AG09309 (cell line): ENCODE results near the gene EPN2.
A peak's percentile ranks its signal among the peaks of the same experiment; 100 is the strongest.

Experiments
- DNase-seq: peaks from one replicate; pipeline ENCODE4 v3.0.0-alpha.2; 2010; ENCODE audit warnings: low read depth
- H3K4me3 ChIP-seq: 2 replicates; pipeline ENCODE4 v1.5.1; 2011; ENCODE audit warnings: mild to moderate bottlenecking, low read depth, low read length, moderate library complexity; ENCODE audit not compliant: control insufficient read depth
- TF ChIP-seq, protein P1 (sequence below): IDR thresholded peaks from 2 replicates; pipeline ENCODE4 v1.5.1; 2011; ENCODE audit warnings: mild to moderate bottlenecking, low read depth, low read length, inconsistent platforms; ENCODE audit not compliant: insufficient read depth, control insufficient read depth; ENCODE audit errors: missing control alignments

Gene EPN2

DNA sequence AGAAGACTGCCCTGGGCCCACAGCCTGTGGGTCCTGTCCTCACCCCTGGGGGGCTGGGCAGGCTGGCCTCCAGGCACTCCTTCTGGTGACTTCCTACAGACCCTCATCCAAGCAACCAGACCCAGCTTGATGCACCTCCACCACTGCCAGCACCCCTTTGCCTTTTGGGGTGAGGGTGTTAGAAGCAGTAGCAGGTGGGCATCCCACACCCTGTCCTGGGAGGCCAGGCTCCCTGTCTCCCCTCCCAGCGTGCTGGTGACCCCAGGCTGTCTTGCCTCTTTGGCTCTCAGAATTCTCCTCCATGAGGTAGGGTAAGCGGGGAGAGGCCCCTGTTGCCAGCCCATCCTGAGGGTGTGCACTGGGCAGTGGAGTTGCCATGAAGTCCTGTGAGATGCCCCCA, 92.0 kb downstream of the EPN2 start:
- H3K4me3 ChIP-seq = no peak overlapping the region
- DNase-seq = no peak
- TF ChIP-seq, protein P1, sequence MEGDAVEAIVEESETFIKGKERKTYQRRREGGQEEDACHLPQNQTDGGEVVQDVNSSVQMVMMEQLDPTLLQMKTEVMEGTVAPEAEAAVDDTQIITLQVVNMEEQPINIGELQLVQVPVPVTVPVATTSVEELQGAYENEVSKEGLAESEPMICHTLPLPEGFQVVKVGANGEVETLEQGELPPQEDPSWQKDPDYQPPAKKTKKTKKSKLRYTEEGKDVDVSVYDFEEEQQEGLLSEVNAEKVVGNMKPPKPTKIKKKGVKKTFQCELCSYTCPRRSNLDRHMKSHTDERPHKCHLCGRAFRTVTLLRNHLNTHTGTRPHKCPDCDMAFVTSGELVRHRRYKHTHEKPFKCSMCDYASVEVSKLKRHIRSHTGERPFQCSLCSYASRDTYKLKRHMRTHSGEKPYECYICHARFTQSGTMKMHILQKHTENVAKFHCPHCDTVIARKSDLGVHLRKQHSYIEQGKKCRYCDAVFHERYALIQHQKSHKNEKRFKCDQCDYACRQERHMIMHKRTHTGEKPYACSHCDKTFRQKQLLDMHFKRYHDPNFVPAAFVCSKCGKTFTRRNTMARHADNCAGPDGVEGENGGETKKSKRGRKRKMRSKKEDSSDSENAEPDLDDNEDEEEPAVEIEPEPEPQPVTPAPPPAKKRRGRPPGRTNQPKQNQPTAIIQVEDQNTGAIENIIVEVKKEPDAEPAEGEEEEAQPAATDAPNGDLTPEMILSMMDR = no peak

DNA sequence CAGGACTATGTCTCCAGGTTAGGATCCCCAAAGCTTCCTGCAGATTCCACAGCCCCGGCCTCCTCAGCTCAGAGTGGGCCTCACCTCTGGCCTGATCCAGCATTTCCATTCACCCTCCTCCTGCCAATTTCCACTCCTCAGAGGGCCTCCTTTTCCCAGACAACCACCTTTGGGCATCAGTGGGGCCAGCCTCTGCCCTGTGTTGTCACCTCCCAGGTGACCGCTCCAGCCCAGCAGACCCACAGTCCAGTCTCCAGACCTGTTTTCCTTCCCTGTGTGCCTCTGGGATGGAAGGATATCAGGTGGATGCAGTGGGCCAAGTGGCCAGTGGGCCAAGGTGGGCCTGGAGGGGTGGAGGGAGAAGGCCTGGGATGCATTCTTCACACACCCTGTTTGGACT, 92.7 kb downstream of the EPN2 start:
- no peak for DNase-seq
- H3K4me3 ChIP-seq = no peak overlapping the region
- TF ChIP-seq, protein P1 = no peak

DNA sequence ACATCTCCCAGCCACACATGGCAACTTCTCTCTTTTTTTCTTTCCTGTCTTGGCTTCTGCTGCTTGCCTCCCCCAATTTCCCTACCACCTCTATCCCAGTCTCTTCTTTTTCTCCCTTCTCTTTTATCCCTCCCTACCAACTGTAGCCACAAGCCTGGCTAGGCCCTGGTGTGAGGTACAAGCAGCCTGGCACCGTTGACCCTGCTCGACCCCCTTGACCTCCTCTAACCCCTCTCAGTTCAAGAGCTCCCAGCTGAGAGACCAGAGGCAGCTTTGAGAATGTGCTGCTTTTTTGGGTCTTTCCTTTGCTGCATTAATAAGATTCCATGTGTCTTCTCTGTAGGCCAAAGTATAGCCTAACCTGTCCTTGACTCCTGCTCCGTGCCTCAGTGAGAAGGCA, 93.1 kb downstream of the EPN2 start:
- no peak overlapping the region for H3K4me3 ChIP-seq
- no peak for DNase-seq
- TF ChIP-seq, protein P1 = no peak

DNA sequence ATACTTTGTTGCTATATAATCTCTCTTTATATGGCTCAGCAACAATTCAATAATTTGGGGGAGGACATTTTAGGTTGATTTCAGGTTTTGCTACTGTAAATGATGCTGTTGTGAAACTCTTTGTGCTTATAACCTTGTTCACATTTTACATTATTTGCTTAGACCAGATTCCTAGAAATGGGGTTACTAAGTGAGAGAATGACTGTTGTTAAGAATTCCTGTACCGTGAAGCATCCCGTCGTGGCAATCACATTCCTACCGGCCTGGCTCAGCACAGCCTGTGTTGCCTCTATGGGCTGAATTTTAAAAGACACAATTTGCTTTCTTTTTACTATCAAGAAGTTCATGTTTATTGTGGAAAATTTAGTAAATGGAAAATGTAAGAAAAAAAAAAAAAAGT, 94.0 kb downstream of the EPN2 start:
- peak; percentile 69 for DNase-seq
- H3K4me3 ChIP-seq = no peak overlapping the region
- TF ChIP-seq, protein P1 = peak; percentile 0

DNA sequence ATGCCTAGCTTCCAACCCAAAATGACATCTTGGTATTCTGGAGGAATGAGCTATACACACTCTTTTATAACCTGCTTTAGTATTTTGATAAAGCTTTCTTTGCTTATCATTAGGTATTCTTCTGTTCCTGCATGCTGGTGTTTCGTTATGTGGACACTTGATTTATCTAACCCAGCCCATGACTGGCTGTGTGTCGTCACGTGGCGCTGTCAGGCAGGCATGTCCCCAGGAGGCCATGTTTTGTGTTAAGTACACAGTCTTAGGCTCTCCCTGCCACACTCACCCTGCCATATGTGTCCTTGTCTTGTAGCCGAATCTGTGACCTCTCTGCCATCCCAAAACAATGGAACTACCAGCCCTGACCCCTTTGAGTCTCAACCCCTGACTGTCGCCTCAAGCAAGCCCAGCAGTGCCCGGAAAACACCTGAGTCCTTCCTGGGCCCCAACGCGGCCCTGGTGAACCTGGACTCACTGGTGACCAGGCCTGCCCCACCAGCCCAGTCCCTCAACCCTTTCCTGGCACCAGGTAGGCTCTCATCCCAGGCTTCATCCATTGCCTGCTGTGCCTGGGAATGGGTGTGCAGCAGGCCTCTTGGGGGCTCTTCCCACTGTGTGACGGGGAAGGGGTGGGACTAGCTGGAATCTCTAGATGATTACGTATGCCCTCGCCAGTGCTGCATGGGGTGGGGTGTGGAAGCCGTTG, 94.5 kb downstream of the EPN2 start:
- DNase-seq = no peak
- no peak overlapping the region for H3K4me3 ChIP-seq

DNA sequence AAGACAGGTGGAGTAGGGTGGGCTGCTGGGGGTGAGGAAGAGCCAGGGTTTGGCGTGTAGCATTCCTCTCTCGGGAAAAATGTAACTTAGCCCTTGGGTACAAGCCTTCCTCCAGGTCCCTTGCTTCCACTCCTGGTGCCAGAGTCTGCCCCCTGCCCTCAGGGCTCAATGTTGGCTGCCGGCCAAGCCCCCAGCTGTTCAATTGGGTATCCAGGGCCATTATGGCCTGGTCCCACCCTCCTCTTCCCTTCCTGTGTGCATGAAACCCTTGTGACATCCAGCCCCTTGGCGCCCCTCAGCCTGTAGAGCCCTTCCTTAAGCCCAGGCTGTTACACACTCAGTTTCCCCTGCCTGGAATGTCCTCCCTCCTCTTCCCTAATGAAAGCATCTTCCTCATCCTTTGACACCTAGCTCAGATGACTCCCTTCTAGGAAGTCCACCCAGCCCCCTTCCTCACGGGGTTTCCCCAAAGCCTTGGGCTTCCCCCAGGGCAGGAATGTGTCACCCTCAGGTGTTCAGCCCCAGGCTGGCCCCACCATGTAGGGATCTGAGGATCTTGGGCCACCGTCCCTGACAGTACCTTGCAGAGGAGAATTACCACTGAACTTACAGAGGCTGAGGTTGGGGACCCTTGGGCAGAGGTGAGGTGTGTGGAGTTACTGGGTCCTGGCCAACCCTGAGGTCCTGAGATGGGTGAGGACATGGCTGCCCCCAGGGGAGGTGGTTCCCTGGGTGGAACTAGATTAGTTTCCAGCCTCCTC, 95.4 kb downstream of the EPN2 start:
- DNase-seq = no peak
- TF ChIP-seq, protein P1 = no peak
- no peak overlapping the region for H3K4me3 ChIP-seq

More for the DNA sequence above, 94.5 kb downstream of the EPN2 start:
- TF ChIP-seq, protein P1 = no peak
